OCI-M1 (cell line): ENCODE measurements around the gene BAG1.

ENCODE experiments used
- DNase-seq: peaks from one replicate; lab custom pipeline; 2025; lab: John Stamatoyannopoulos, UW

BAG1 gene

DNA sequence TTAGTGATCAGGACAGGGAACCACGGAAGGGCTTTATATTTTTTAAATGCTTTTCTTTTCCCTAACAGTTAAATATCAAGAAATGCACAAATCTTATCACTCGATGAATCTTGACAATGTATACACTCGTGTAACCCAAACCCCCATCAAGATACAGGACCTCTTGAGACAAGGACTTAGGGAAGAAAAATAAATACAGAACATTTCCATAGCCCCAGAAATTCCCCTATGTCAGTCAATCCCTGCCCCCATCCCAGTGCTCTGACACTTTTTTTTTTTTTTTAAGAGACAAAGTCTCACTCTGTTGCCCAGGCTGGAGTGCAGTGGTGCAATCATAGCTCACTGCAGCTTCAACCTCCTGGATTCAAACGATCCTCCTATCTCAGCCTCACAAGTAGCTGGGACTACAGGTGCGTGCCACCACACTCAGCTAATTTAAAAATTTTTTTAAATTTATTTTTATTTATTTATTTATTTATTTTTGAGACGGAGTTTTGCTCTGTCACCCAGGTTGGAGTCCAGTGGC is 21.8 kb downstream of the BAG1 start:
- no peak for DNase-seq

DNA sequence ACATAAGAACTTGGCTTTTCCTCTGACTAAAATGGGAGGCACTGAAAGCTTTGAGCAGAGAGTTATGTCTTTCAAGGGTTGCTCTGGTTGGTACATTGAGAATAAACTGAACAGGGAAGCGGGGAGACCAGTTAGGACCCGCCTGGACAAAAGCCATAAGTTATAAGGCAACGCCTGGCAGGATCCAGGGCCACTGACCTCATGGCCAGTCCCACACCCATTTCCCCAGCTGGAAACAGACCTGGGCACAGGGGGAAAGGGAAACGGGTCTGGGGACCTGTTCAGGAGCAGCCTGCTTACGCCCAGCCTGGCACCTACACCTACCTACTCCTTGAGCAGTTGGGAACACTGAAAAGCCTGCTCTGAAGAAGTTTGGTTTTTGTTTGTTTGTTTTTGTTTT is 23.2 kb downstream of the BAG1 start:
- no peak for DNase-seq

DNA sequence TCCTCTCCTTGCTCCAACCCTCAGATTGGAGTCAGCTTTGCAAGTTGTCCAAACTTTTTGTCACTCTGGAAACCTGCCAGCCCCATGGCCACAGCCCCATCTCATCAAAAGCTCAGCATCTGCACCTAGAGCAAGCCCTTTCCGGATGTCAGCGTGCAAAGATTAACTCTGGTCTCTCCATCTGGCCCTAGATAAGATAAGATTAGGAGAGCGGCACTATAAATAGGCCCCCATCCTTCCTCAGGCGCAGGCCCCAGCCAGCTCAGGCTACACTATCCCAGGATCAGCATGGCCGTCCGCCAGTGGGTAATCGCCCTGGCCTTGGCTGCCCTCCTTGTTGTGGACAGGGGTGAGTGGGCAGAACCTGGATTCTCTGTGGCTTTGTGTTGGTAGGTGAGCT is 24.6 kb downstream of the BAG1 start, which contains the start of gene SPINK4:
SPINK4 (plus strand) TSS at position 247 of the 400 bp plus-strand sequence; CDS start at position 289, 42 bp downstream.
- peak; percentile 85 for DNase-seq

DNA sequence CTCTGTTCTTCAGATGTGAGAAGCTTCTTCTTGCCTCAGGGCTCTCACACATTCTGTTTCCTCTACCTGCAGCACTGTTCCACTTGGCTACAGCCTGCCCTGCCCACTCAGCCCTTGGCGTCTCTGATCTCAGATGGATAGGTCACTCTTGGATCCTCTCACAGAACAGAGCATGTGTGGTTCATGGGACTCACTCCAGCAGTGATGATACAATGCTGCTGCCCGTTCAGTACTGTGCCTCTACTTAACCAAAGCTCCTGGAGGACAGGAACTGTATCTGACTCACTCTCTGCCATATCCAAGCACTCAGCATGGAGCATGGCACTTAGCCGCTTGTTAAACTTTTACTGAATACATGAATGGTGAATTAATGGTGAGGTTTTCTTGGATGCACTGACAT is 27.9 kb downstream of the BAG1 start:
- DNase-seq, result no peak

DNA sequence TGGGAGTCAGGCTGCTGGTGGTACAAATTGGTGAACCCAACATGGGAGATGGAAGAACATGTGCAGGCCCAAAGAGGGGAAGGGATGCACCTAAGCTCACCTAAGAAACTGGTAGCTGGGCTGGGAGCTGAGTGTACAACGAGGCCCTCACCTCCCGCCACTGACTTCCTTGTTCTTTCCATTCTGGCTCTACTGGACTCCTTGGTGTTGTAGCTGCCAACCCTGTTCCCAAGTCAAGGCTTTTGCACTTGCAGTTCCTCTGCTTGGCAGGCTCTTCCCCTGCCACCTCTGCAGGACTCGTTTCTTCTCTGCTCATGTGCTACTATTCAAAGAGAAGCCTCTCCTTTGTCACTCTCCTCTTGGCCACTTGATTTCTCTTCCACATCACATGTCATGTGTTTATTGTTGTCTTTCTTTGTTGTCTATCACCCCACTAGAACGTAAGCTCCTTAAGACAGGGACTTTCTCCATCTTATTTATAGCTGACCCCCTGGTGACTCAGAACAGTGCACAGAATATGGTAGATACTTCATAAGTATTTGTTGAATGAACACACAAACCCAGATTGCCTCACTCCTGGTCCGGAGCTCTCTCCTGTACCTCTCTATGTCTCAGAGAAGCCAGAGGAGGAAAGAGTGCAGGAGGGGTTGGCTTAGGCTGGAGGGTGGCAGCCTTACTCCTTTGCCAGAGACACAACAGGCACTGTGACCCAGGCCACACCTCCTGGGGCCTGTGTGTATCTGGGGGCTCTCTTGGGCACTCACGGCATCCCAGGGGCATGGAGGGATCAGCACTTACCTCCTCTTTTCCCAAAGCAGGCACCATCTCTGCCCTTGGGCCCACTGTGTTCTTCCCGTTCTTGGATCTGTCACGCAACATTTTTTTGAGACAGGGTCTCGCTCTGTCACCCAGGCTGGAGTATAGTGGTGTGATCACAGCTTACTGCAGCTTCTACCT is 29.7 kb downstream of the BAG1 start:
- no peak for DNase-seq

DNA sequence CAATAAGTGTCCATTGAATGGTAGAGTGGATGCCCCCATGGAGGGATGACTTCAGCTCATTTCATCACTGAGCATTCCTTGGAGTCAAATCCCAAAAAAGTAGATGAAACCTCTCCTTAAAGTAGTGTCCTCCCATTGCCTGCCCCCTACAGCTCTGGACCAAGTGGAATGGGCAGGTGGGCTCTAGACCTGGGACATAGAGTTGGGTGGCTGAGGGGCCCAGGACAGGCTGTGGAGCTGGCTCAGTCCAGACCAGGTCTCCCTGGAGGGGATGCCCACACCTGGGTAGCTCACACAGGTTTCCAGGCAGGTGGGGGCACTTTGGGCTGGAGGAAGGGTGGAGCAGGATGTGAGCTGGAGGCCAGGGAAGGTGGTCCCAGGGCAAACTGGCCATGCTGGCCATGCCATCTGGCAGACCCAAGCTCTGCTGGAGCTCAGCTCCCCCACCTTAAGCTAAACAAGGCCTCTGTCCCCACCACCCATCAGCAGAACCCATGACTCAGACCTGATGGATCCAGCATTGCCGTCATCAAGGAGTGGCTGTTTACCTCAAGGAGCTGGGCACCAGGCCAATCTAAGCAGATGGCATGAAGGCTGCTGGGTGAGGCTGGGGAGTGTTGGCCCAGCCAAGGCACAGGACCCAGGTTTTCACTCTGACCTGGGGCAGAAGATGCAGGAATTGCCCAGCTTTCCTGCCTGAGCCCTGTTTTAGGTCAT is 30.7 kb downstream of the BAG1 start:
- no peak for DNase-seq

DNA sequence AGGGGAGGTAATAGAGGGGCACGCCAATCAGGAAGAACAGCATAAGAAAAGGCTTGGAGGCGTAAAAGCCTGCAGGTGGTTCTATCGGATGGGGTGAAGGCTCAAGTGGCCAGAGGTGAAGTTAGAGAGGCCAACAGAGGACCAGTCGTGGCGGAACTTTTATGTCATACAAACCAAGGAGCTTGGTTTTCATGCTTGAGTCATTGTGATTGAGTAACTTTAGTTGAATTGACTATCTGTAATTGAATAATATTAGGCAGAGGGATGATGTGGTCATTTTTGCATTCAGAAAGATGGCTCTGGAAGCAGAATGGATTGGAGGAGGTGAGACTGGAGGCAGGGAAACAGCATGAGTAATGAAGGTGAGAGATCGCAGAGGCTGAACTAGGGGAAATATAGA is 31.7 kb downstream of the BAG1 start:
- no peak for DNase-seq

DNA sequence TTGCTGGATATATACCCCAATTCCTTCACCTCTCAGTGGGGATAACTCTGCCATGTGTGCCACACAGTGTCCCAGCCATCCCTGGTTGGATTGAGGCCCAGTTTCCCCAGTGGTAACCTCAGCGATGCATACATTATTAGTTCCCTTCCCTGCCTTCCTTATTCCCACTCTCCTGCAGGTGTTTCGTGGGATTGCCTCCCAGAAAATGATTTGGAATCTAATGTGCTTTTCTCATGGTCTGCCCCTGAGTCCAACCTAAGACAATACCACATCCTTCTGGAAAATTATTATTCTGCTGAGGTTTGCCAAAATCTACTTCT is 32.9 kb downstream of the BAG1 start:
- DNase-seq, result no peak

DNA sequence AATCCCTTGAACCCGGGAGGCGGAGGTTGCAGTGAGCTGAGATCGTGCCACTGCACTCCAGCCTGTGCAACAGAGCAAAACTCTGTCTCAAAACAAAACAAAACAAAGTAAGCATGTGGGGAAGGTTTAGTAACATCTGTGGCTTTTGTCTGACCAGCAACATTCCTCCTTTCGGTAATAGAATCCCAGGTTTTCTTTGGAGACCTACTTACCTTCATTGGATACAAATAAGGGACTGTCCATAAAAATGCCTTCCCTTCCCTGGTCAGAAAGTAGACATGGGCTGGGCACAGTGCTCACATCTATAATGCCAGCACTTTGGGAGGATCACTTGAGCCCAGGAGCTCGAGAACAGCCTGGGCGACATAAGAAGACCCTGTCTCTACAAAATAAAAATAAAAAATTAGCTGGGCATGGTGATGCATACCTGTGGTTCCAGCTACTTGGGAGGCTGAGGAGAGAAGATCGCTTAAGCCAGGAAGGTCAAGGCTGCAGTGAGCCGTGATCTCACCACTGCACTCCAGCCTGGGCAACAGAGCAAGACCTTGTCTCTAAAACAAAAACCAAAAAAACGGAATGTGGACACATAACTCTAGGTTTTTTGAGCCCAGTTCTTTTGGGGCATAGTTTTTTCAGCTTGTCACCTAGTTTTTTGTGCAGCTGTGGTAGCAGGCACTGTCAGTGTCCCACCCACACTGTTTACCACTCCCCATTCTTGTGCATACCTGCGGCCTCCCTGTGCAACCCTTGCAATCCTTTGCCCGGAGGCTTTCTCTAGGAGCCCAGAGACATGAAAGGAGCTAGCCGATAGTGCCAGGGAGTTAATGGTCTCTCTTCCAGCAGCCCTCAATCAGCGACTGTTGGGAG is 33.5 kb downstream of the BAG1 start:
- no peak for DNase-seq

DNA sequence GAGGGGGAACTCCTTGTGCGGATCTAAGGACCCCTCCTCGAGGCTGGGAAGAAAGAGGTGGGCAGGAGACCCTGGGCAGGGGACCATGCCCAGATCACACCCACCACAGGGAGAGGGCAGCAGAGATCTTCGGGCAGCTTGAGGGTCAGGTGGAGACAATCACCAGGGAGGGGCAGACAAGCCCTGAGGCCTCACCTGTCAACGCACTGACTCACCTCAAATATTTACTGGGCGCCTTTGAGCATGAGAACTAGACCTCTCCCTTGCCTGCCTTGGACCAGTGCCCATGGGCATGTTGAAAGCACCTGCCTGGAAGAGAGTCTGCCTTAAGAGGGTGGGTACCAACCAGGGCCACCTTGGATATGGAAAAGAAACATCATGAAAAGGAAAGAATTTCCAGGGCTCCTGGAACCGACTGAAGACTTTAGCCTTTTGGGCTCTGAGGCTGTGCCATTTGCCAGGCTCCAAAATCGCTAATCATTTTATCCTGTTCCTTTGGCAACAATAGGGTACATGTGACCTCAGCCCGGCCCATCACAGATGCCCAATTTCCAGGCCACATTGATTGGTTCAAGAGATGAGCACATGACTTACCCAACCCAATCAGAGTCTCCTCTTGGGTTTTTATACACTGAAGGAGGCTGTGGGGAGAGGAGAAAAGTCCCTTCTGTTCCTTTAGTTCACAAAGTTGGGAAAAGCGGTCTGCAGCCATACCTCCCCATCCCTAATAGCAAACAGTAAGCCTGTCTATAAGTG is 35.0 kb downstream of the BAG1 start:
- no peak for DNase-seq

DNA sequence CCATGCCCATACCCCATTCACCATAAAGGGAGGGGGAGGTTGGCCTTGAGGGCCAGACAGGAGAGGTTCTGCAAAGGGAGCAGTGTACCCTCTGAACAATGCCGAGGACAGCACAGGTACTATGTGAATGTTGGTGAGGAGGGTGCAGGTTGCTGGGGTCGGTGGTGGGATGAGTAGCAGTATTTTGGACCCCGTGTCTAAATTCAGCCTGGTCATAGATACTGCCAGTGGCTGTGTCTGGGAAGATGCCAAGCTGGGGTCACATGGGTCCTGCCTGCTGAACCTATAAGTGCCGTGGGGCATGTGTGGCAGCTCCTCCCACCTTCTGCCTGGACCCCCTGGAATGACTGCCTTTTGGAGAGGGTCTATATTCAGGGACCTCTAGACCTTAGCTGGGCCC is 35.9 kb downstream of the BAG1 start:
- no peak for DNase-seq

DNA sequence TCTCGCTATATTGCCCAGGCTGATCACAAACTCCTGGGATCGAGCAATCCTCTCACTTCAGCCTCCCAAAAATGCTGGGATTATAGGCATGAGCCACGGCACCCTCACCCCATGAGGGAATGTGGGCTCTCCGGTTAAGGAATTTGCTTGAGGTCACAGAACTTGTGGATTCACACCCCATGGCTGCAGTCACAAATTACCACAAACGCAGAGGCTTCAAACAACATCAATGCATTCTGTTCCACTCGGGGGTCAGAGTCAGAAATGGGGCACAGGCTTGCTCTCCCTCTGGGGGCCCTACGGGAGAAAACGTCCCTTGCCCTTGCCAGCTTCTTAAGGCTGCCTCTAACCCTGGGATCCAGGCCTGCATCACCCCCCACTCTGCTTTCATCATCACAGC is 36.8 kb downstream of the BAG1 start:
- no peak for DNase-seq

DNA sequence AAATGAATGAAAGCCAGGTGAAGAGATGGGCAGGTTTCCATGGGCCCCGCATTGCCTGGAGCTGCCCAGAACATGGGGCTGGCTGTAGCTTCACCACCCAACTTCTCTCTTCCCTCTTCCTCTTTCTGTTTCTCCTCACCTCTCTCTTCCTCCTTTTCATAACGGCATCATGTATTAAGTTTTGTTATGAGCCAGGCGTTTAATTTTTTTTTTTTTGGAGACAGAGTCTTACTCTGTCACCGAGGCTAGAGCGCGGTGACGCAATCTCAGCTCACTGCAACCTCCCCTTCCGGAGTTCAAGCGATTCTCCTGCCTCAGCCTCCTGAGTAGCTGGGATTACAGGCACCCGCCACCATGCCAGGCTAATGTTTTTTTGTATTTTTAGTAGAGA is 37.5 kb downstream of the BAG1 start:
- peak; percentile 18 for DNase-seq

DNA sequence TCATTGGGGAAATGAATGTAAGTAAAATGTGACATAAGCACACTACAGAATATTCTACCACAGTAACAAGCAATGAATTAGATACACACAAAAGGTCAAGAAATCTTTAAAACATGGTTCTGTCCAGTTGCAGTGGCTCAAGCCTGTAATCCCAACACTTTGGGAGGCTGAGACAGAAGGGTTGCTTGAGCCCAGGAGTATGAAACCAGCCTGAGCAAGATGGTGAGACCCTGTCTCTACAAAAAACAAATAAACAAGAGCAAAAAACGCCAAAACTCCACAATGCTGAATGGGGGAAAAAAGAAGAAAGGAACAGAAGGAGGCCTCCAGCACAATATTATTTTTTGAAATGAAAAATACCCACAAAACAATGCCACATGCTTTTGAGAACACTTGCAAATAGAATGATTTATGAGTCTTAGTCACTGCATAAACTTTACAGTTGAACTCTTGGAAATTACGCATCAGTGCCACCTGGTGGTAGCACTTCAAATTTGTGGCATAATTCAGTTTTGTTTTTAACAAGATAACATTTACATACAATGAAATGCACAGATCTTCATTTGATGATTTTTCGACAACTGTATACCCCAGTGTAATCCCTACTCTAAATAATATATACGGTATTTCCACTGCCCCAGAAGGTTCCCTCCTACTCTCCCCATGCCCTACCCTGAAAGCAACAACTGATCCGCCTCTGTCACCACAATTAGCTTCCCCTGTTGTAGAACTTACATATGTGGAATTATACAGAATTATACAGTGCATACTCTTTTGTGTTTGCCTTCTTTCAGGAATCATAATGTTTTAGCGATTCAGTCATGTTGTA is 39.0 kb downstream of the BAG1 start:
- DNase-seq, result peak; percentile 89

DNA sequence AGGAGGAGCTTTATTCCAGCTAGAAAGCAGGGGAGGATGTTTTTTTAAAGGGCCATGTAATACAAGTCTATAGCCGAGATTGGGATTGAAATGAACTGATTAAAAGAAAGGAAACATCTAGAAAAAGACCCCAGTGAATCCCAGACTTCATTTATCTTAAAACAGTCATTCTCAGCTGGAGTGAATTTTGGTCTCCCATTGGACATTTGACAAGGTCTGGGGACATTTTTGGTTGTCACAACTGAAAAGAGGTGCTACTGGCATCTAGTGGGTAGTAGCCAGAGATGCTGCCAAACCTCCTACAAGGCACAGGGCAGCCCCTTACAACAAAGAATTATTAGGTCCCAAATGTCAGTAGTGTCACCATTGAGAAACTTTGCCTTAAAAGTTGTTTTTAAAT is 40.8 kb downstream of the BAG1 start:
- peak; percentile 50 for DNase-seq

DNA sequence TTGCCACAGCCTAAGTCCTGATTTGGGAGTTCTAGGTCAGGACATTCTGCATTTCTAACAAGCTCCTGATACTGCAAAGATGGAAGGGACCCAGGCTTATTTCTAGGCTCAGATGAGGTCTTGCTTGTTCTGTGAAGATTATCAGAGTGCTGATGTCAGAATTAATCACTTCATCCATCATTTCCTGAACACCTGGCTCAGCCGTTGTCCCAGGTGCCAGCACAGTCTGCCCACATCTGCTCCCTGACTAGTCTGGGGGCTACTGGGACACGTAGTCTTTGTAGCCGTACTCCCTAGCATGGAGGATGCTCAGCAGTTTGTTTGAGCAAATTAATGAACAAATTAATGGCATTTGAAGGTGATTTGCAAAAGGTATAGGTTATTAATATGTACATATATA is 42.5 kb downstream of the BAG1 start:
- no peak for DNase-seq

DNA sequence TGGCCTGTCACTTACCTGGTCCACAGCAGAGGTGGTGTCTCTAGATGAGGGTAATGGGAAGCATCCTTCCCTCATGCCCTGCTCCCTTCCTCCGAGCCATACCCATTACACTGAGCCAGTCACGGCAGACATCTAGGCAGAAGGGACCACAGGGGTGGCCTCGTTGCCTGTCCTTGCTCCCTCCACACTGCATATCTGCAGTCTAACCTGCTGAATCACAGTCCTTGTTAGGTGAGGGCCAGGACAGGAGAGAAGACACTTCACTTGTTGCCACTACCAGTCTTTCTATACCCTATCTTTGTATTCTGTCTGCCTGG is 43.0 kb downstream of the BAG1 start:
- DNase-seq, result no peak

DNA sequence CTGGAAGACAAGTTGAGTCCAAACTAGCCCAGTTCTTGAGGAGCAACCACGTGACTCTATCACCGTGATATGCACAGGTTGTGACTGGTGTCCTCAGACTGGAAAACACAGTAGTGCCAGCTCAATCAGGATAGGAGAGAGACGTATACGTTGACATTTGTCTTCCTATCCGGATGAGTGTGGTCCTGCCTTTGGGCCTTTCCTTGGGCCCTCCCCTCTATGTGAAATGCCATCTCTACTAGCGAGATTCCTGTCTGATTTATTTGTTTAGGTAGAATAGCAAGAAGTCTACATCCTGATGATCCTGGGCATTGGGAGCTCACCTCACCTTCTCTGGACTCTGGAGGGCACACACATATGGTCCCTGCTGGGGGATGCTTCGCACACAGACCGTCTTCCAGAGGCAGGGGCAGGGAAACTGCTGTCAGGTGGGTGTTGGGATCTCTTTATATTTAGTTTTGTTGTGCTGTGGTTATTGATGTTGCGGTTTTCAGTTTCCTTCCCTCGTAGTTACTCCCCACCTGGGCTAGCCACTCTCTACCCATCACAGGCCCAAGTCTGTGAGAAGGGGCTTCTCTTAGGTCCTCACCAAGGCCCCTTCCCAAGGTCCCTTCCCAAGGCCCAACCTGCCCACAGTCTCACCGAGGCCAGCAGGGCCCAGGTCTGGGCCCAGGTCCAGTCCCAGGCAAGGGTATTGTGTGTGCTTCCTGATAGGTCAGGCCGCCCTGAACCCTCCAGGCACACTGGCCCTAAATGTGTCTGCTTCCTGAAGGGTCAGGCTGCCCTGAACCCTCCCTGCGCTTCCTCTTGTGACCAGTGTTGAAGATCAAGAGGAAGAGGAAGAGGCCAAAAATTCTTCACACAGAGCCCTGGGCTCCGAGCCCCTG is 43.6 kb downstream of the BAG1 start:
- DNase-seq, result no peak

DNA sequence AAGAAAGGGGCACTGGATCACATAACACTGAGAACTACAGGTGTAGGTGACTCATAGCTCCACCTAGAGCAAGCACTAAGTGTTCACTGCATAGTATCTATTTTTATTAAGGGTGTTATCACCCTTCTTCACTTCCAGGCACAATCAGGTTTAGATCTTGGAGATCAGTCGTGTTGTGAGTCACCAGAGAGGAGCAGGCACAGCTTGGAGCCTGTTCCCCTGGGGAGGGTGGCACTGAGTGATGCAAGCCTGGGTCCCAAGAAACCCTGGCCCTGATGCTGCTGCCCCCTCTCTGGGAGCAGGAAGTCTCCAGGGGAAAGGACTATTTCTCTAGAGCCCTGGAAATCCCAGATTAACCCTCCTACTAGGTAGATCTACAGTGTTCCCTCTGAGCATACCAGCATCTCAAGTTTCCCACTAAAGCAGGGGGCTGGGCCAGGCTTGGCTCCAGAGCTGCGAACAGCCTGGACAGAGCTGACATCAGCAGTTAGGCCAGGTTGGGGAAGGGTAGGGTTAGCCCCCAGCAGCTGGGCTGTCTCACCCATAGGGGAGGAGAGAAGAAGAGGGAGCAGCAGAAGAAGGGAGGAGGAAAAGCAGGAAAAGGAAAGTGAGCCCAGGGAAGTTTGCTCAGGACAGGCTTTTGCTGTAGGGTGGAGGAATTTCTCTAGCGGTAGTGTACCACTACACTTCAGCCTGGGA is 52.7 kb downstream of the BAG1 start:
- DNase-seq, result no peak
